Type B pancreatic cell (in vitro differentiated cells): ENCODE measurements around the gene CMSS1. TPM values are rescaled to one million over a fixed set of nuclear protein-coding genes. Genes with fewer than 3 reads are reported as not detected.

Experiments used
- DNase-seq: peaks from one replicate; pipeline ENCODE4 v3.0.0; 2021; ENCODE audit warnings: mixed read lengths; ENCODE audit not compliant: unreplicated experiment; ENCODE audit errors: extremely low spot score
- H3K27ac Mint-ChIP-seq: 2 replicates; pipeline ENCODE4 v1.8.0; 2021; ENCODE audit warnings: mild to moderate bottlenecking, mixed read lengths
- H3K27me3 Mint-ChIP-seq: 2 replicates; pipeline ENCODE4 v1.8.0; 2021; ENCODE audit warnings: mixed read lengths
- H3K36me3 Mint-ChIP-seq: 2 replicates; pipeline ENCODE4 v1.8.0; 2021; ENCODE audit warnings: mixed read lengths
- H3K4me1 Mint-ChIP-seq: one replicate; pipeline ENCODE4 v1.8.0; 2021; ENCODE audit warnings: mixed read lengths; ENCODE audit not compliant: unreplicated experiment
- H3K4me3 Mint-ChIP-seq: 2 replicates; pipeline ENCODE4 v1.8.0; 2021; ENCODE audit warnings: mild to moderate bottlenecking, mixed read lengths
- H3K9me3 Mint-ChIP-seq: 2 replicates; pipeline ENCODE4 v1.8.0; 2021; ENCODE audit warnings: mixed read lengths
- CTCF ChIP-seq: fragments of 200-600 bp; sonication (generic); conservative IDR thresholded peaks from 2 replicates; pipeline ENCODE4 v1.5.0; 2021; ENCODE audit warnings: antibody characterized with exemption, mild to moderate bottlenecking
- total RNA-seq: library from RNA; stranded (reverse); gene quantifications from 2 replicates; pipeline ENCODE4 v1.2.1, GENCODE V29; 2021; ENCODE audit warnings: low replicate concordance

The CMSS1 gene
- total RNA-seq, 1 donor from 2014 or later, result 34.1 TPM

GRCh38 chr3:99885851-99886250, 68.2 kb downstream of the CMSS1 start:
- peaks cover 5% of the 10 kb centered on the region for H3K36me3 Mint-ChIP-seq
- H3K9me3 Mint-ChIP-seq, result peaks cover 6% of the 10 kb centered on the region
- peaks cover 17% of the 10 kb centered on the region for H3K4me1 Mint-ChIP-seq
- H3K27ac Mint-ChIP-seq, result peak overlapping the region; percentile 3
- no peak overlapping the region for H3K4me3 Mint-ChIP-seq
- no peak for DNase-seq
- no peaks in the 10 kb centered on the region for H3K27me3 Mint-ChIP-seq
- no peak for TF ChIP-seq CTCF

DNA sequence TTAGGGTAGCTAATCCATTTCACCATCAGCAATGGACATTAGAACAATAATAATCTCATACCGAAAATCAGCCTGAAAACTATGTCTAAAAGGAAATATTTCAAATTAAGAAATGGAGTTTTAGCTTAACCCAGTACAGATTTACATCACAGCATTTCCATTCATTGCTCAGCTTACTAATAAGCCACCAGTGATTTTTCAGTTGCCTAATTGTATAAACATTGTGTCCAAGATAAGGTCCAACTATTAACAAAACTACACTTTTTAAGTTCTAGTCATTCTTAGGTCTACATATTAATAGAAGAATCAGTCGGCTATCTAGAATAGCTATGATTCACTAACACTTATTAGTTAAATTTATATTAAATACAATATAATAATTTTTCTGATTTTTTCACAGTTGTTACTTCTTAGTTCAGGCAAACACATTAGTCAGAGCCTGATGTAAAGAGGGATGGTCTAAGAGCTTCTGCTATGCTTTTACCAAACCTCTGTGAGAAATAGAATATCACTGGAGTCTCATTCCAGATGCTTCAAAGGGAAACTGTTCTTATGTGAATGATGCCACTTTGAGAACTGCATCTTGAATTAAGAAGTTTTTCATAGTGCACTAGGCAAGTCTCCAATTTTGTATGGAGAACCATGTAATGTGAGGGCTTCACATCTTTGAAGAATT, 74.1 kb downstream of the CMSS1 start:
- no peak for TF ChIP-seq CTCF
- Mint-ChIP-seq H3K27me3 (no peaks in the 10 kb centered on the region), H3K36me3 (no peaks in the 10 kb centered on the region), H3K4me3 (no peak overlapping the region), H3K4me1 (peaks cover 13% of the 10 kb centered on the region), H3K27ac (no peak overlapping the region), H3K9me3 (peaks cover 4% of the 10 kb centered on the region)
- DNase-seq, result no peak

DNA sequence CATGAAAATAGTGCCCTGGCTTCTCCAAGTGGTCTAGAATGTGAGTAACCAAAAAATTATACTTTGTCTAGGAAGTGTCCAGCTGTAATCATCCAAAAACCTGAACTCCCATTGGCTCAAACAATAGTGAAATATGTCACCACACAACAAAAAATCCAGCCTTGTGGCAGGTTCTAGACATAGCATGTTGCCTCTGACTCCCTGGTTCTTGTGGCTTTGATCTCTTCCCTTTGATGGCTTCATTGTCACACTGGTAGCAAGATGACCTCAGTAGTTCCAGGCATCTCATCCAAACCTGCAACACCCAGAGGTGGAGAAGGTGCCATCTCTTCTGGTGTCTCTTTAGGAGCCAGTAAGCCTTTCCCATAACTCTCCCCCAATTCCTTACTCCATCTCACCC, 74.7 kb downstream of the CMSS1 start:
- no peak for TF ChIP-seq CTCF
- no peak for DNase-seq
- no peaks in the 10 kb centered on the region for H3K27me3 Mint-ChIP-seq
- H3K27ac Mint-ChIP-seq, result no peak overlapping the region
- peaks cover 4% of the 10 kb centered on the region for H3K9me3 Mint-ChIP-seq
- H3K4me3 Mint-ChIP-seq, result no peak overlapping the region
- peaks cover 13% of the 10 kb centered on the region for H3K4me1 Mint-ChIP-seq
- no peaks in the 10 kb centered on the region for H3K36me3 Mint-ChIP-seq

DNA sequence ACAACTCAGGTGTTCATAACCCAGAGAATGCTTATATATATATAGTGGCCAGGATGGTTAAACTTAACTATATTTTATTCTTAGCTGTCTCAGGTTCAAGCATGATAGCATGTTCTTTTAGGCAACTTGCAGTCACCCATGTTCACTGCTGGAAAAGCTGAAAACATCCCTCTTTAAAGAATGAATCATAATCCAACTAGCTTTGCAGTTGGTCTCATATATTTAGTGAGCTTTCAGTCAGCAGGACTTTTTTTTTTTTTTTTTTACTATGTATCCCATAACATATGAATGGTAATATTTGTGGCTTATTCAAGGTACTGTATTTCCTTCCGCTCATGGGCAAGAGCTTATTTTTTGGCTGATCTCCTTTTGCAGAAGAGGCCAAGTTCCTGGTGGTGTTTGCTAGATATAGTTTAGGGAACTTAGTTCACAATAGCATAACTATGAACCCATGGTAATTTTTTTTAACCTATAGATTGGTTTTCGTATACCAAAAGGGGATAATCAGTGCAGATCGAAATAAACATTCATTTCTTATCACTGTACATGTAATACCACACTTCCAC, 77.6 kb downstream of the CMSS1 start:
- no peak for DNase-seq
- Mint-ChIP-seq H3K4me3 (no peak overlapping the region), H3K9me3 (peaks cover 4% of the 10 kb centered on the region), H3K27me3 (no peaks in the 10 kb centered on the region), H3K4me1 (peaks cover 13% of the 10 kb centered on the region), H3K27ac (peak overlapping the region; percentile 37), H3K36me3 (no peaks in the 10 kb centered on the region)
- no peak for TF ChIP-seq CTCF

DNA sequence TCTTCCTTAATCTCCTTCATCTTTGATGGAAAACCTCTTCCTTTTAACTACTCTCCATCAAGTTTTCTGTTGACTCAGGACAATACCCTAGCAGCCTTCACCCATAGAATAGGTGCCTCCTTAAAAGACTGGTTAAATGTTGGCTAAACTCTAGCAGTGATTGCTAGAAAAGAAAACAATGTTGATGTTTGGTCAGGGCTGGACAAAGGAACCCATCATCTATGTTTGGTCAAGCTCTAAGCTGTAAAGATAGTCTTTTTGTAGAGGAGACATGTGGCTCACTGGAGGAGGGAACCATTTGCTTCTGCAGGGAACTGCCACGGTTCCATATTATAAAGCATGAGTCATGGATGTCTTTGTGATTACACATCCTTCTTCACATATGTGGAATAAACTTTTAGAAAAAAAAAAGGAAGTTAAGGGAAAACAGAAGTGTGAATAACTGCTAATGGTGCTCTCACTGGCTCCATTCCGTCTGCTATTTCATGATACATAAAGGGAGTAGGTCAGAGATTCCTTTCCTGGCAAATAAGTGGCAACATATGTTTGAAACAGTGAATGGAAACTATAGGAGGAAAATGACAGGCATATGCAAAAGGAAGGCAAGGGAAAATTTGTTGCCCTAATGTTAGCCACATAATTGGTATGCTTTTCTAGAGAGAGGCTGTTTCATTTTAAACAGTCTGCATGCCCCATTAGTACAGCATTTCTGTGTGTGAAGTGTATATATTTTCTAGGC, 78.2 kb downstream of the CMSS1 start:
- no peak overlapping the region for H3K4me3 Mint-ChIP-seq
- TF ChIP-seq CTCF, result no peak

More for the DNA sequence above, 78.2 kb downstream of the CMSS1 start:
- peaks cover 4% of the 10 kb centered on the region for H3K9me3 Mint-ChIP-seq
- DNase-seq, result no peak
- H3K4me1 Mint-ChIP-seq, result peaks cover 13% of the 10 kb centered on the region
- peak overlapping the region; percentile 37 for H3K27ac Mint-ChIP-seq
- no peaks in the 10 kb centered on the region for H3K36me3 Mint-ChIP-seq
- no peaks in the 10 kb centered on the region for H3K27me3 Mint-ChIP-seq
